GM04503 (cell line): ENCODE measurements around the gene RSKR.
"Not testable (repeated sequence)": the region's sequence is repeated elsewhere in the genome, so short reads cannot be mapped to it uniquely, and the experiment has no call there.

Source experiments
- DNase-seq: peaks from one replicate; pipeline ENCODE4 v3.0.0-alpha.2; 2012; ENCODE audit warnings: low read depth

RSKR gene

DNA sequence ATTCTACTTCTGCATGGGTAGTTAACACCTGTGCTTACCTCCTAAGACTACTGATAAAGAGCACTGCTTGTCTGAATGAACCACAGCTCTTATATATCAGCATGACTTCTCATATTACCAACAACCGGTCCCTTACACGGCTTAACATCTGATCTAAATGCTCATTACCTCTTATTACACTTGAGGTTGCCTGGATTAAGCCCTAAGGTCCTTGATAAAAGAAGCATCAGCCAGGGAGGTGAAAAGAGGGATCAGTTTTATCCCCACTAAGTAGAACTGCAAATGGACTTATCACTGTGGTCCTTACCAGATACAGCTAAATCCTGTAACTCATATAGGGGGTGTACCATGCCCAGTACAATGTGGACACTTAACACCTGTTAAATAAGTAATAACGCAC is 8.2 kb upstream of the RSKR start:
- DNase-seq: no peak

DNA sequence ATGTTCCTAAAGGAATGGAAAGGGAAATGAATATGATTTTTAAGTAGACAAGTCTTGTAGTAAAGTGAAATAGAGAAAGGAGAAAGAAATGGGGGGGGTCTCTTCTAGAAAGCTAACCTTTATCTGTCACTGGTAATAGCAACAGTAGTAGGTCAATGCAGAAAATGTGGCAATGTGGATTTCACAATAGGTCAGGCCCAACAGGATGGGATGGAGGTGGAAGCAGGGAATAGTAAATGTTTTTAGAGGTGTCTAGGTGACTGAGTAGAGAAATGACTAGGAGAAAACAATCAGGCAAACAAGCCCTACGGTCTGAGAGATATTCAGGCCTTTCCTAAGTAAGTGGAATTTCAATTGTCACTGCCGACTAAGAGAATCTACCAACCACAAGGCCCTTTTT is 6.0 kb upstream of the RSKR start:
- no peak for DNase-seq

DNA sequence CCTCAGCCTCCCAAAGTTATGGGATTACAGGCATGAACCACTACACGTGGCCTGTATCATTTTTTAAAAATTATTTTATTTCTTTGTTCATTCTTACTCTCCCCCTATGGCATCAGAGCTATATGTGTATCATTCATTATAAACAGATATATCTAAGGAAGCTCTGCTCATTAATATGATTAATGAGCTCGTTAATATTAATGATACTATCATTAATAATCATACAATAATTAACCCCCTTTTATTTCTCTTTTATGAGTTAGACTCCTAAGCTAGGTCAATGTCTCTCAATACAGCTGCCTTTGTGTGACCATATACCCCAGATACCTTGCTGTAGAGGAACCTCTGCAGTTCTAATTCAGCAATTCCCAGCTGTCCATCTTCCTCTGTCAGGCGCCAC is 4.5 kb upstream of the RSKR start:
- DNase-seq: no peak

DNA sequence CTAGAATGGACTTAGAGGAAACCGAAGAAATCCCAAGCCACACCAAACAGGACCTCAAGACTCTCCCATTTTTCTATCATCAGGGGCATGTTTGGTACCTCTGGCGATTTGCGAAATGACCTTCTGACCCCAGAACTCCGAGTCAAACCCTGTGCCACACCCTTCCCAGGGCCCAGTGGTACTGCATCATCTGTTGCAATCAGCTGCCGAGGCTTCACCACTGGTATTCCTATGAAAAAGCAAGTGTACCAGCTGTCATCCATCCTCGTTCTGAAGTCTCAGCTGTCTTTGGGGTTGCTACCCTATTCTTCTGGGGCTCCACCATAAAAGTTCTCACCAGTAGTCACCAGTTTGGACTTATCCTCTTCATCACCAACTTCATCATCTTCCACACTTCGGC is 2.3 kb upstream of the RSKR start:
- DNase-seq: no peak

DNA sequence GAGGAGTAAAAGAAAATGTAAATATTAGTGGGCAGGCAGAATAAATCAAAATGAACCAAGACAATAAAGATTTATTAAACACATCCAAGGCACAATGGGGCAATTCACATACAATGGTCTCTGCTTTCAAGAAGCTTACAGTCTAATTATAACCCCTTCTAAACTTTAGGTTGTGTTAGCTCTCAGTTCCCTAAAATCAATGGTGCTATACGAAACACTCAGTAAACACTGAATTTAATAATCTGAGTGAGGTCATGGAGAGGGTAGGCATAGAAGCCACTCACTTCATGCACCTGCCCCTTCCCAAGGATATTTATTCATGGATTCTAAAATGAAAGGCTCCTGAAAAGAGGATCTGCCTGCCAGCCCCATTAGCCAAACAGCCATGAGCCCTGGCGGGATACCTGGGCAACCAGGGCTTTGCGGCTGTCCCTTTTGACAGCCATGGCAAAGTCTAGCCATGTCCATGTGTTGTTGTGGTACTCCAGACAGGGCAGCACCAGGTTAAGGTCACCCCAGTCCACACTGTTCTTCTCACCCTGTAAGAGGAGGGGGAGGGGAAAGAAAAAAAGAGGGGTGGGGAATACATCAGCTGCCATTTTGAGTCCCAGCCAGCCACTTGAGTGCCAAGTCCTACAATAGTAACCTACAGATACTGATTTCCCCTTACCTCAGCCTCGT is 1.4 kb upstream of the RSKR start:
- no peak for DNase-seq

DNA sequence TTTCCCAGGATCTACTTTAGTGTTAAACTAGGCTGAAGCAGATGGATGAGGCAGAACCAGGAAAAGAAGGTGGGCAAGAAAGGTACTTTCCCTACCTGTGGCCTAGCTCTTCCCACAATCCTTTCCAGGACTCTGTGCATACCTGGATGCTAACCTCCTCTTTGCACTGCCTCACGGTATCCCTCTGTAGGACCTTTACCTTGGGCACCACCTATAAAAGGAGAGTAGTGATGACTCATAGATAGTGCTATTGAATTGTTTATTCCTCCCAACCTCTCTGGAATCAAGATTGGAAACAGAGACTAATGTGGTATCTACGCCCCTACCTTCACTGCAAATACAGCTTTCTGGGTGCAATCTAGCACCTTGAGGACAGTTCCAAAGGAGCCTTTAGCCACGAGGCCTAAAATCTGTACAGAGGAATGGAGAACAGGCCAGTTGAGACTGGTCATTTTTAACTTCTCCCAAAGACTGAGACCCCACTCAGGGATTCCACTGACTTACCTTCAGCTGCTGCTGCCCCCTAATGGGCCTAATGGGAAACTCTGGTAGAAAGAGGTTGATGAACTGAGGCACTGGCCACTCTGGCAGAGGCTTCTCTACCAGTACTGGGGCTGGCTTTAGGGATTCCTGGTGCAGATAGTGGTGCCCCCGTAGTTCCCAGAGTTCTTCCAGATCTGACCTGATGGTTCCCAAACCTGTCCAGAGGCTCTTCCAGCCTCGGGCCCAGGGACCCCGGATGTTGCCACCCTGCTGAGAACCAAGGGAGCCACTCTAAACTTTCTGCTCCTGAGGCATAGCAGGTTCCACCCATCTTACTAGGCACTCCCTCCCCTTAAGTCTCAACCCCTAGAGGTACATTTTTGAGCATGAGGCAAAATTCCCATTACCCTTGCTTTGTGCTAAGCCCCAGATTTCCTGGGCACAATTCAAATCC is 781 bp downstream of the RSKR start:
- DNase-seq: no peak

DNA sequence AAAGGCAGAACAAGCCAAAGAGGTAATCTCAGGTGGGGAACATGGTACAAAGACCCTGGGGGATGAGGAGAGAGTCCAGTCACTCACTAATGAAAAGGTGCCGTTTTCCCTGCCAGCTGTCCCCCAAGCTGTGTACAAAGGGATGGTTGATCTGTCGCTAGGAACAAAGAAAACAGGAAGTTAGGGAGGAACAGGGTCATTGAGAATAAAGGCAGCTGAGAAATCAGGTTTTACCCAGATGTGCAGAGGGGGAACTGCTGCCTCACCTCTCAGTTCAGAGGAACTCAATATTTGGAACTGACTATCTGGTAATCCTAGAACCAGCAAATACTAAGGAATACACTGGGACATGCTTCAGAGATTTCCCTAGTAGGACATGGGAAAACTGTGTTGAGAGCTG is 1.5 kb downstream of the RSKR start:
- no peak for DNase-seq

DNA sequence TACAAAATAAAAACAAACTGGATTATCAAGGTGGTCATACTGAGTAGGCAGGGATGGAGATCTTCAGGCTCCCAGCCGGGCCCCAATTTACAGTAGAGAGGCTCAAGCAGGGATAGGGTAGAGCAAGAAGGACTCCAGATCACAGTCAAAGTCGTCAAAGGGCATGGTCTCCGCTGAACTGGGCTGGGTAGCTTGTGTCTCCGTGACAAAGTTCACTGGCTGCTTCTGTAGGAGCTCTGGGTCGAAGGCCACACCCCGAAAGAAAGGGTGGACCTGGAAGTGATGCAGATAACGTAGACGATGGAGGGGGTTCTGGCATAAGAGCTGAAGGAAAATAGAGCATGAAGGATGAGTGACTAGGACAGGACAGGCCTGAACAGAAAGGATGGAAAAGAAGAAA is 3.6 kb downstream of the RSKR start:
- DNase-seq: no peak

DNA sequence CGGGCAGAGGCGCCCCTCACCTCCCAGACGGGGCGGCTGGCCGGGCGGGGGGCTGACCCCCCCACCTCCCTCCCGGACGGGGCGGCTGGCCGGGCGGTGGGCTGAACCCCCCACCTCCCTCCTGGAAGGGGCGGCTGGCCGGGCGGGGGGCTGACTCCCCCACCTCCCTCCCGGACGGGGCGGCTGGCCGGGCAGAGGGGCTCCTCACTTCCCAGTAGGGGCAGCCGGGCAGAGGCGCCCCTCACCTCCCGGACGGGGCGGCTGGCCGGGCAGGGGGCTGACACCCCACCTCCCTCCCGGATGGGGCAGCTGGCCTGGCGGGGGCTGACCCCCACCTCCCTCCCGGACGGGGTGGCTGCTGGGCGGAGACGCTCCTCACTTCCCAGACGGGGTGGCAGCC is 10.0 kb downstream of the RSKR start:
- DNase-seq: not testable (repeated sequence)

DNA sequence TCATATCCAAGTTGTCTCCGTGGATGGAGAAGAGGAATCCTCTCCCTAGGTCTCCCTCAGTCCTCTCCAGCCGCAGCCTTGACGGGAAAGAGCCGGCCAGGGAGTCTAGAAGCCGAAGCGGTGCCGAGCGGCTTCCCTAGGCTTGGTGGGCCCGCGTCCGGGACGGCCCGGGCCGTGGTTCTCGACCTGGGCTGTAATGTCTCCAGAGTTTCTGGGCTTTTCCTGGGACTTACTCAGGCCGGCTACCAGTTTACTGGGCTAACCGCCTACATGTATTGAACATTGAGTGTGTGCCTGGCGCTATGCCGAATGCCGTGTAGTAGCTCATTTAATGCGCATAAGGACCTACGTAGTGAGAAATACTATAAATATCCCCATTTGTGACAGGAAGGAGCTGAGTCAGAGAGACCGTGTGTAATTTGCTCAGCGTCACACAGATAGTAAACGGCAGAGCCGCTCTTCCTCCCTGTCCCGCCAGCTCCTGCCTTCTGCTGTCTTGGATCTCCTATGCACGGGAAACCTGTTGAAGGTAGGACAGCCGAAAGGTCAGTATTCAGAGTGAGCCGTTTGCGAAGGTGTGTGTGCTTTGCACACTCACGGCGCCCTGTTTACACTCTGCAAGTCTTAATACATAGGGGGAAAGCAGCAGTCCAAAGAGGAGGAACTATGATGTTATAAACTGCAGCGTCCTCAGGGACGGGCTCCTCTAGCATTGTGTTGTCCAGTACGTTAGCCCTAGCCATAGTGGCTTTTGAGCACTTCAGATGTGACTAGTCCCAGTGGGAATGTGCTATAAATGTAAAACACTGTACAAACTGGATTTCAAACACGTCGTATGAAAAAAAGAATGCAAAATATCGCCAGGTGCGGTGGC is 14.4 kb downstream of the RSKR start:
- DNase-seq: peak; percentile 45

DNA sequence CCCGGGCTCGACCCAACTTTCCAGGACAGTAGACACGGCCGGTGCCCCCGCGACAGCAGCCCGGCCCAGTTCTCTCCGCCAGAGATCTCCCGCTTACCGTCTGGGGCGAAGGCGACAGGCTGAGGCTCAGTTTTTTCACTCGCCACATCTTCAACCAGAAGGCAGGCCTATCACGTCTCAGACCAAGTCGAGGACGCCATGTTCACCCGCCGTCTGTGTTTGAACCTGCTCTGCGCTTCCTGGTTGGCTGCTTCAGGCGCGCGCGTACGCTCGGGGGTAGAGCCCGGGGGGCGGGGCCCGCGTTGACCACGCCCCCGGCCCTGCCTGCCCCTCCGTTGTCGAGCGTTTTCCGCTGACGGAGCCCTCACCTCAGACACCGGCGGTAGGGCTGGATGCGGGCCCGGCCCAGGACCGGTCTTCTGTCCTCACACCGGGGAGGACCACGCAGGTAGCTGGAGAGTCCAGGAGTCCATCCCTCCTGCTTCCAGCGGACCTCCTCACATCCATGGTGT is 15.1 kb downstream of the RSKR start, which contains the start of gene SPAG5:
TSS of gene SPAG5 (minus strand) at position 227 of the 512 bp plus-strand sequence. CDS start at position 148, 79 bp downstream.
- DNase-seq: peak; percentile 46

DNA sequence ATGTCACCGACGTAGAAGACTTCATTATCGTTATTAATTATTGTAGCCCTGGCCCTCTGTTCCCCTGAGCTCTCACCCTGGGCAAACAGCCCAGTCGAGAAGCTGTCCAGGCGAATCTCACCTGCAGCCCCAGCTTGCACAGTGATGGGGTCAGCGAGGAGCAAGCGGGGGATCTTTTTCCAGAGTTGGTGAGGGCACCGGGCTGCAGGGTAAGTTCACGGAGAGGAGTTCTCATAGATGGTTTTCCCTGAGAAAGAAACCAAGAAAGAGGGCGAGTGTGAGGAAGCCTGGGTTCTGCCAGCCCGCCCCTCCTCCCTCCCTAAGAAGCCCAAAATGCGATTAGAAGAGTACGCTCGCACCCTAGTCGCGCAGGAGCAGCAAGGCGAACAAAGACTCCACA is 15.6 kb downstream of the RSKR start:
- no peak for DNase-seq

DNA sequence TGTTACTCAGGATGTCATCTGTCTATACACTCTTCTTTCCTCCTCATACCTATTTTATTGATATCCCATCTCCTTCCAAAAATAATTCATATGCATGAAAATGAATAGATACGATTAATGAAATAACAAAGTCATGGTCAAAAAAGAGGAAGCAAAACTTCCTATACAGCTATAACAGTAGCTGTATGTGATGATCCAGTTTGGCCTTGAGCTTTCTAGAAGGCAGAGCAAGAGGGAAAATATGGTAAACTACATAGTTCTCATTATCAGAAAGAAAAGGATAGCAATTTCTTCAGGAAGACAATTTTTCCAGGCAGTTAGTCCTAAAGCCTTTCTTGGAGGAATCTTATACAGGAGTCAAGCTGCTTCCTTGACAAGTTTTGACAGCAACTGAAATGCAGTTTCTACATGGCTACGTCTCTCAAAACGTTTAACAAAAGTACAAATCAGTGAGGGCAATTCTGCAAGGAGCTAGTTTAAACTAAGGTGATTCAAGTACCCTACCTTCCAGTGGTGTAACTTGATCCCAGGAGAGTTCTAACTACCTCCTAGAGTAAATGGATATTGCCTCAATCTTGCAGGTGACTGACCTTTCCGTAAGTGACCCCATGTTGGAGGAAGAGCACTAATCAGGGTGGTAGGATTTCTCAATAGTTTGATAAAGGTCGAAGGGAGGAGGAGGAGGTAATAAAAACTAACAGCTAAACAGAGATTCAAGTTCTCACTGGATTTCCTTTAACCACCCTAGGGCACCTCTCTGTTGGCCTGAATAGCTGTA is 16.2 kb downstream of the RSKR start:
- DNase-seq: no peak

DNA sequence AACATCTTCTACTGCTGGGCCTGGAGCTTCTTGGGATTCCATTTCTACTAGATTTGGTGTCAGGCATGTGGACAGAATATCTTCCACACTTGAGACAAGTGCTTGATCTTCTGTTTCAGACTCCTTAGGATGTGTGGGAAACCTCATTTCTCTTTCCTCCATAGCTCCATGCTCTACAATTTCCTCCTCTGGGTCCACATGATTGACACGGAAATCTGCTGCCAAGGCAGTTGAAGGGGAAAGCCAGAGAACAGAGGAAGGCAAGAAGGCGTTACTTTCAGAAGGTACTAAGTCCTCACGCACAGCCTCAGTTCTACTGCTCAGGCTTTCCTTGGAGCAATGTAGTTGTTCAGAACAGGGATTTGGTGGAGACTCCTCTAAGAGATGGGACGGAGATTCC is 21.7 kb downstream of the RSKR start:
- DNase-seq: no peak

DNA sequence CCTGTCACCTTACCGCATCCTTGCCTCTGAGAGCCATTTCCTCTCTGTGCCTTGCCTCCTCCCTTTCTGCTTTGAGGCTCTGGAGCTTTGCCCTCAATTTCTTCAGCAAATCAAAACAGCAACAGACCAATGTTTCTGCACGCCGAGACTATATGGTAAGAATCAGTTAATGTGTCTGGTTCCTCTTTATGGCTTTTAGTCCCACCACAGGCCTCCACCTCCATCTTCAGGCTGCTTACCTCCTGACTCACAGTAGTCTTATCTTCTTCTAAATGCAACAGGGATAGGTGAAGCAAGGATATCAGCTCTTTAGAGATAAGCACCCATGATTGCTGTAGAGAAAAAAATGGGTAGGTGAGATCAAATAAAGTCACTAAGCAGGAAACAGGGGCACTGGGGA is 28.1 kb downstream of the RSKR start:
- no peak for DNase-seq

DNA sequence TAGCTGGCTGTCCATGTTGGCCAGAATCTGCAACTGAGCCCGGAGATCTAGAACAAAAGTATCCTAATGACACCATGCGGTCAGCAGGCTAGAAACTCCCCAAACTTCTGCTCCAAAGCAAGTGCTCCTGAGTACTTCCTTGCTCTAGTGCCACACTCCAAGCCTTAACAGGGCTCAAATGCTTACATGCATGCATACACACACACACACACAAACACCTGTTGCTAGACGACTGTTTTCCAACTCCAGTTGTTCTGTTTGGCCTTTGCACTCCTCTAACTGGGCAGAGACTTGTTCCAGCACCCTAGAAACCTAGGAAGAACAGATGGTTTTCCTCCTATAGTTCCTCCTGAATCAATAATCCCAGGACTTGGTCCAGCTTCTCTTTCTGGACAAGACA is 29.6 kb downstream of the RSKR start:
- DNase-seq: no peak

DNA sequence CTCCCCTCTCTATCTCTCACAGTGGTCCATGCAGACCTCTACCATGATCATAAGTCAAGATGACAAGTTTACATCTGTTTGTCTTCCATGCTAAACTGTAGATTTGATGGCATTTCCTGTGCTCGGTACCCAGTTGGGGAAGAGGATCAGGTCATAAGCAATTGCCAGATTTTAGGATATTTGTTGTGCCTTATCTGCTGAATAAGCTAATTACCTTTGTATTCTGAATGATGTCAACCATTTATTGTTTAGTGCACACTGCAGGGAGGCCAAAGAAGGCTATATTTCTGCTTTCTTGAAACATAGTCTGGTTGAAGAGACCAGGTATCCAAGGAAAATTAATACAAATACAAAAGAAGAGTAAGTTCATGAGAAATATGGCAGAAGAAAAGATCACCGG is 31.5 kb downstream of the RSKR start:
- no peak for DNase-seq

DNA sequence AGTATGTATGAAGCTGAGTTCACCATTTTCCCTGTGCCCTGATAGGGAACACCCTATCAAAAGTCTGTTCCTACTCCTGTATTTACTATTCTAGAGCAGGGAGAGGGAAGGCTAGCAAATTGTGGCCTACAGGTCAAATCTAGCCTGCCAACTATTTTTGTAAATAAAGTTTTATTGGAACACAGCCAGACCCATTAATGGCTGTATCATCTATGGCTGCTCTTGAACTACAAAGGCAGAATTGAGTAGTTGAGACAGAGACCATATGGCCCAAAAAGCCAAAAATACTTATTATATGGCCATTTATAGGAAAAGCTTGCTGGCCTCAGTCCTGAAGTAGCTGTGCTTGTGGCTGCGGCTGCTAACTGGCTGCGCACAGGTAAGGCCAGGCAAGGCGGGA is 33.0 kb downstream of the RSKR start:
- DNase-seq: no peak

DNA sequence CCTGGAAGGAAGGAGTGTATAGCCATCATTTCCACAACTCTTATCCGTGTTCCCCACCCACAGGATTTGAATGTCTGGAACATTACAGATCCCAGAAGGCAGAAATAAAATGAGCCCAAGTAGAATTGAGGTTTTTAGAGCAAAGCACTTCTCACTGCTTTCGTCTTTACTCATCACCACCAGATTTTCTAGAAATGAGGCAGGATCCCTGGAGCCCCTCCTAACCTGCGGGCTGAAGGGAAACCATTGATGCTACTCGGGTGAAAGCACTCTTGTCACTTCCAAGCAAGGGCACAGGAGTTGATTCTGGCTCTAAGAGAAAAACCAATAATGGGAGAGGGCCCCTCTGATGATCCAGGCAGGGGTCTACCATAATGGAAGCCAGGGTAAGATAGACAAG is 34.5 kb downstream of the RSKR start:
- no peak for DNase-seq

DNA sequence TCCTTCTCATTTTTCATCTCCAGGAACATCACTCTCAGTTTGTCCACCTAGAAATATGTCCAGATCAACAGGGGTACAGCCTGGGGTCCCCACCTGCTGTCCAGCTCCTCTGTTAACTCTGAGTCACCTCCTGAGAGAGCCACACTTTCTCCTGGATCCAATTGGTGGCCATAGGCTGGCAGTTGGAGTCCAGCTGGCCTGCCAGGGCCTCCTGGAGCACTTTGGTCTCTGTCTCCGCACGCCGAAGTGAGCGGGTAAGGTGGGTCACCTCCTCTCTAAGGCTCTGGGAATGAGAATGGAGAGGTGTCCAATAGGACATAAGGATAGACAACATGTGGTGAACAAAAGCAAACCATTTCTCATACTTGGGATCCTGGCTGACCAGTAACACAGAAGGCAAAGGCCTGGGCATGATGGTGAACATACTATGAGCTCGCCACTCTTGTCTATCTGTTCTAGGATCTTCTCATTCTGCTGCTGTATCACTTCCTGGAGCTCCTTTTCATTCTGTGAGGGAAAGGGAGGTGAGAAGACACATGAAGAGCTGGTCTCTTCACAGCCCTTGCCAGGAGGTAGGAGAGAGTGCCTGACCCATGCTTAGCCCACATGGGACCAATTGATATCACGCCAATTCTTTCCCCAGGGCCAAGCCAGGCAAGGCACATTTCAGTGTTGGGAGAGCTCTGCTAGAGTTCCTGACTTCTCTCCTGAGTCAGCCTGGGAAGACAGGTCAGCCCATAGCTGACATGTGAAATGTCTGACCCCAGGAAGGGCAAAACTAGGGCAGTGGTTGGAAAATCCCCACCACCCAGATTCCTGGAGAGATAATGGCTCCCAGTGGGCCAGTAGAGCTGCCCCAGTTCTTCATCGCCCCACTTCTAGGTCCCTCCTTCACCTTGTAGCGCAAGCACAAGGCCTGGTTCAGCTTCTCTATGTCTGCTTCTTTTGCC is 35.5 kb downstream of the RSKR start:
- DNase-seq: no peak
